ENCODE results near the gene SRBD1.

Gene SRBD1

DNA sequence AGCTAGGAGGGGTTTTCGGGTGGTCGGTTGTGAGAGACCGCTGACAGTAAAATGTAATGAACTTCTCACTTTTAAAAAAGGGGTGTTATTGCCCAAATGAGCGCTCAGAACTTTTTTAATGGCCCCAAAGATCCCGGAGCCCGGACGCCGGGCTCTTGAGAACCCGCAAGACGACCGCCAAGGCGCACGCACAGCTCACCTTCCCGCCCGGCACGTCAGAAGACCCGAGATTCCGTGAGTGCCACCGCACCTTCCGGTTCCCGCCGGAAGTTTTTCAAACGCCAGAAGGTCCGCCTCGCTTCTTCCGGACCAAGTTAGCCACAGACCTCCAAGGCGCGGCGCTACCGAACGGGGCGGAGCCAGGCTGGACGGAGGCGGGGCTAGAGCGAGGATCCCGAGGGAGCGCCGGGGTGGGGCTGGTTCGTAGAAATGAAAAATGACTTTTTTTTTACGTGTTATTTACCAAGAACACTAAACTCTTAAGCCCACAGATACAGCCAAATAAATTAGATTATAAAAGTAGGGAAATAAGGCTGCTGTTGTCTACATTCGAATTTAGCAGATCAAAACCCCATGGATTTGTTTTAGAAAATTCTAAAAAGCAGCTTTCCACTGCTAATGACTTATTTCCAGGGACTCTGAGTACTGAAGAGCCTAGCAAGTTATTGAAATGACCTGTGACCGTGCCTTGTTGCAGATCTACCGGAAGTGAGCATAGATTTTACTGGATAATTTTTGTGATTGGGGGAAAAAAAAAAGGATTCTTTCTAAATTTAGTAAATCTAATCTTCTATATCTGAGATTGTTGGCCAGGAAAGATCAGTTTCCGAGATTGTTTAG lies at the start of gene SRBD1:
SRBD1 (minus strand) TSS at position 248 of the 840 bp plus-strand sequence. CDS start 5,826 bp downstream, outside the sequence.
- DNase-seq: peak; percentile 94

GRCh38 chr2:45654250-45654649 lies 43.2 kb upstream of the SRBD1 start:
- DNase-seq: peak; percentile 14

- peak; percentile 59 for DNase-seq
Observed at GRCh38 chr2:45653122-45653913, 42.3 kb upstream of the SRBD1 start.

GRCh38 chr2:45652090-45653031 lies 41.3 kb upstream of the SRBD1 start:
- peak; percentile 64 for DNase-seq

DNA sequence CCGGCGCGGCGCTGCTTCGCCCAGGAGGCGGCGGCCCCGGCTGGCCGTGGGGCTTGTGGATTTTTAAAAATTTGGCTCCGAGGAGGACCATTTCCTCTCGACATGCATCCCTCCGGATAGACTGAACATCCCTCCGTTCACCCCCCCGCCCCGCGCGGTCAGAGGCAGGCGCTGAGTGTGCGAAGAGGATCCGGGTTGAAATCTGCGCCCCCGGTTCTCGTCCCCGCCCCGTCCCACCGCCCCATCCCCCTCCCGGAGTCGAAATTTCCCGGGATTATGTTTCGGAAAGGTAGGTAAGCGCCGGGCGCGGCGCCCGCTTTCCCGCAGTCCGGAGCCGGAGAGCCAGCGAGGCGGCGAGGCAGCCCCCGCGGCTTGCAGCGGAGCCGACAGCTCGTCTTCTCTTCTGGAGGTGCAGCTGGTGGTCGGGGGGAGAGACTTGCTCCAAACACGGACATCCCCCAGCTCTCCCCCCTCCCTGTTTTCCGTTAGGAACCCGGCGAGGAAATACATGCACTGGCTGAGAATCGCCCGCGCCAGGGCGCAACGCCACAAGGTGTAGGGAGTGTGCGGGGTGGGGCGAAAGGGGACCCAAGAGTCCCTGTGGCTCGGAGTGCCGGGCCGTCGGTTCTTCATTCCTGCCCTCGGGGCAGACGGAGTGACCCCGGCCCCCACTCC lies 40.5 kb upstream of the SRBD1 start, which contains the start of gene PRKCE:
PRKCE (plus strand) TSS at position 261 of the 675 bp plus-strand sequence.
- DNase-seq: peak; percentile 67

DNA sequence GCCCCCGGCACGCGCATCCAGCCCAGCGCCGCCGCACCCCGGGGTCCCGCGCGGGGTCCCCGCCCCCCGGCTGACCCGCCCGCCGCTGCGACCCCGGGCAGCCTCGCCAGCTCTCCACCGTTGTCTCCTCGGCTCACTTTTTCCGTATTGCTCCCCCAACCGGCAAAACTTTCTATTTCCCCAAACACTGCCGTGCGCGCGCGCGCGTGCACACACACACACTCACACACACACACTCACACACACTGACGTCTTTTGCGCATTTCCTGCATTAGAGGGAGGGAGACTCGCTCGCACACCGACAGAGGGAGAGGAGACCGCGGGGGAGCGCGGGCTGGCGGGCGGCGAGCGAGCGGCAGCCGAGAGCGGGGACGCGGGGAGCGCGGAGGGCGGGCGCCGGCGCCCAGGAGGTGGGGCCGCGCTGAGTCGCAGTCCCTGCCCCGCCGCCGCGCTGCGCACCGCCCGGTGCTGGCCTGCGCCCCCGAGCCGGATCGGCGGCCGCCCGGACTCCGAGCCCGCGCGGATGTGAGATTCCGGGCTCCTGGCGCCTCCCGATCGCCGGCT lies 39.9 kb upstream of the SRBD1 start:
- DNase-seq: peak; percentile 99

GRCh38 chr2:45649858-45650811 lies 39.1 kb upstream of the SRBD1 start:
- peak; percentile 39 for DNase-seq

- peak; percentile 33 for DNase-seq
Observed at GRCh38 chr2:45649462-45649857, 38.4 kb upstream of the SRBD1 start.

DNA sequence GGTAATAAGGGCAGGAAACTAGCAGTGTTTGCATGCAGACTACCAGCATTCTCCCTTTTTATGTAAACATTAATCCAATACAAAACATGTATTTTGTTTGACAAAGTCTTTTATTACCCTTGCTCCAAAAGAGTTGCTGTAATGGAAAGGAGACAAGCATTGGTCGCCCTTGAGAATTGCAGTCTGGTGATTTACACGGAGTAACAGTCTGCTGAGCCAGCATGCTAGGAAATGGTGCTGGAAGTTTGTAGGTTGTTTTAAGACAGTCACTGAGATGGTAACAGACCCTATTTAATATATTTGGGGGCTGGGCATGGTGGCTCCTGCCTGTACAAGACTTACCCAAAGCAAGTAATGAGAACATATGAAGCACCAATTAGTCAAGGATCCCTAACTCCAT lies 37.6 kb upstream of the SRBD1 start:
- no peak for DNase-seq

- DNase-seq: no peak
Observed at GRCh38 chr2:45647986-45648520, 37.0 kb upstream of the SRBD1 start.

DNA sequence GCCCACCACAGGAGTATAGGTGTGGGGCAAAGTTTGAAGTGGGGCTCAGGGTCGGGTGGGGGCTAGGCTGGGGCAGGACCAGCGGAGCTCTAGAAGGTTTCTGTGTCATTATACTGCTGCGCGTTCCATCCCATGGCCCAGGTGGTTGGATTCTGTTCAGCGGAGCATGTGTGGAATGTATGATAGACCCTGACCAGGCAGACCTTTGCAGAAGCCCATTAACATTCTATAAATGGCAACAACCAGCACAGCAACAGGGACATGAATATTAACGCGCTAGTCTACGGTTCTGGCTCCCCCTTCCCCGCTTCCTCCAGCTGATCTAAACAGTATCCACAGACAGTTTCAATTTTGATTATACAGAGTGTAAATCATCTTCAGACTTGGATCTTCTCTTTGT lies 36.3 kb upstream of the SRBD1 start:
- no peak for DNase-seq

DNA sequence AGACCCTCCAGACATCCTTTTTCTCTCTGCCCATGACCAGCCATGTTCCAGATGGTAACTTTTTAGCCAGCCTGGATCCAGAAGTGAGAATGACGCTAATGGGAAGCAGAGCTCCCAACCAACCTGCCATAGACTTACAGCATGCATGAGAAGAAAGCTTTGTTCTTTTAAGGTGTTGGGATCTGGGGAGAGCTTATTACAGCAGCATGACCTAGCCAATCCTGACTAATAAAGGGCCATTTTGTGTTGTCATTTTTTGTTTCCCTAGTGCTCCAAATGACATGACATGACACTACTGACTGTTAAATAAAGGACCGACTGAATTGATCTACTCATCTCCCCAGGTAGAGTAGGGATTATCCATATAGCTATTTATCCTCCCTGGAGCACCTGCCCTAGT lies 35.2 kb upstream of the SRBD1 start:
- DNase-seq: no peak

DNA sequence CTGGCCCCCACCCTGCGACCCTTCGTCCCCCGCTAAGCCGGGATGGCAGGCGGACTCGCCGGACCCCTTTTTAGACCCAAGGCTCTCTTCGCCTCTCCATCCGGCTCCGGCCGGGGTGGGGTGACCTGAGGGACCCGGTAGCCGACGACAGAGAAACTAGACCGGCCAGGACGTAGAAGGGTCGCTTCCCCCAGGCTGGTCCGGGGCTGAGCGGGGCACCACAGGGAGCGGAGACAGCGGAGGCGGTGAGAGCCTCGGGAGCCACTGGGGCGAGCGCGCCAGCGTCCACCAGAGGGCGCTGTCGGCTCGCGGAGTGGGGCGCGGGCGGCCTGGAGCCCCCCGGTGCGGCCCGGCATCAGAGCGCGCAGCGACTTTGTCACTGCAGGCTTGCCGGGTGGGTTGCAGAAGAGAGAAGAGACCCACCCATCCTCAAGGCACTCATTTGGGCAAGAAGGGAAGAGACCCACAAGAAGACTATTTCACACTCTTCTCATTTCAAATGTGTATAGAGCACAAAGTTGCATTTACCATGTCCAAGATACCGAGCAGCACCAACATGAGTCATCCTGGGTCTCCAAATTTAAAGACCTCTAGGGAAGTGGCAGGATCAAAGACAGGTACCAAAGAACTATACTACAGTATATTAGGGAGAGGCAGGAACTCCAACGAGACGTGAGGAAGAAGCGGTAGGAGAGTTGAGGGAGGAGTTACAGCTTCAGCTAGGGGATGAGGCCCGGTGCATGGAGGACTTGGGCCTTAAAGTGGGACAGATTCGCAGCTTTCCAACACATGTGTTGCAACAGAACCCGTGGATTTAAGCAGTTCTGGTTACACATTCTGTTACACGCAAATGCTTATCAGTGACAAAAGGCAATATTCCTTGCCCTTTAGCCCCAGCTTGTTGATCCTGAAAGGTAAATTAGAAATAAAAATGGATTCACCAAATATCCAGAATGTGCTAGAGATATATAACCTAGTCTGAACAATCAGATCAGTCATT lies 32.8 kb upstream of the SRBD1 start:
- DNase-seq: peak; percentile 59

DNA sequence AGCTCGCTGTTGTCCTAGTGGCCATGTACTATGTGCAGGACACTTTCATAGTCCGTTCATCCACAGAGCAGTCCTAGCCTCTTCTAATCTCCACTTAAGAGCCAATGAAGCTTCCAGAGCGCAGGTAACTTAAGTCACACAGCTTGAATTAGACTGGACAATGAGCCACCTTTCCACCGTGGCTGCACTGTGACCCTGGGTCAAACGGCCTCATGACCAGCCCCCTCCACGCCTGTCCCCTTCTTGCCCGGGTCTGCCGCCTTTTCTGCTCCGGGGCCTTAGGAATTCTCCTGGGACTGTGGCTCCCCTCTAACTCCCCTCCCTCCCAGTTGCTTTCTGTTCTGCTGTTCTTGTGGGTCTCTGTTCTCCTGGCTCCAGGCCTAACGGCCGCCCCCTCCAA lies 32.0 kb upstream of the SRBD1 start:
- no peak for DNase-seq

- DNase-seq: no peak
Observed at GRCh38 chr2:45640576-45640975, 29.5 kb upstream of the SRBD1 start.

DNA sequence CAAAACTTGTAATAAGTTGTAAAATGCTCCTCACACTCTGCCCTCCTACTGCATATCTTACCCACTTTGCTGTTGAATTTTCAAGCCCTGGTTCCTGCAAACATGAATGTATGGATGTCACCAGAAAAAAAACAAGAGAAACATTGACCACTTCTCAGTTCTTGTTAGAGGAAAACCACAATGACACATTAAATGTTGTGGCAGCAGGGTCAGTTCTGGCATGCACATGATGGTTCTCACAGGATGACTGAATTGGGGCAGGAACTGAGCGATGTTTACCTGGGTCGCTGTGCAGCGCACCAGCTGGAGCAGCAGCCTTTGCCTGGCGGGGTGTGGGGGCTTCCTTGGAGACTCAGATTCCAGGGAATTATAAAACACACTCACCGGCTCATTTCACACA lies 26.4 kb upstream of the SRBD1 start:
- peak; percentile 66 for DNase-seq

DNA sequence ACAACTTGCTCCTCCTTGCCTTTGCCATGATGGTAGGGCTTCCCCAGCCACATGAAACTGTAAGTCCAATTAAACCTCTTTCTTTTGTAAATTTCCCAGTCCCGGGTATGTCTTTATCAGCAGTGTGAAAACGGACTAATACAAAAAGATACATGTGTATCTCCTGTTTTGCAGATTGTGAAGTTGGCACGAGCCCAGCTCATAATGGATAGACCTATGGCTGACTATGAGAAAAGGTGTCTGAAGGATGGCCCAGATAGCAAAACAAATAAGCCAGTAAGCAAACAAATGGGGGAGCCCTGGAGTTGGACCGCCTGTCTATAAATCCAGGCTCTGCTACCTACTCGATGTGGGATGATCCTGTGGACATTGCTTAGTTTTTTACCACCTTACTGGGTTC lies 24.9 kb upstream of the SRBD1 start:
- DNase-seq: no peak

- DNase-seq: no peak
Observed at GRCh38 chr2:45634223-45634622, 23.2 kb upstream of the SRBD1 start.

DNA sequence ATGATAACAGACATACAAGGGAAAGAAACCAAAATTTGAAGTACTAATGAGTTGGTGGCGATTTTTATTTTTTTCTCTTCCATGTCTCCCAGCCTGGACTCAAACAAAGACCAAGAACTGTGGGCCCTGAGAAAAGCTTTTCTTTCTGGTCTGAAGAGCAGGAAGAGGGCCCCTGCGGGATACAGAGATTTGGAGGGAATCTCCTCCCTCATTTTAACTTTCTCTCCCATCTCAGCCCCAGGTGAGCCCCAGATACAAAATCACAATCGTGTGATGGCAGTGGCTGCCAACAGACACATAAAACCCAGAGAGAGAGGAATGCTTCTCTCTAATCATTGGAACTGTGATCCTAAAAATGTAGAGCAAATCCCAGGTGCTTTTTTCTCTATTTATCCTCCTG lies 20.9 kb upstream of the SRBD1 start:
- no peak for DNase-seq

Data from fibroblast of skin of right biceps (primary cell).